DOHH2 (cell line): ENCODE measurements around the gene MYO5C.

Experiments used
- H3F3A ChIP-seq: fragments of 200-600 bp; sonication (generic), shearing (Covaris generic); 2 replicates; pipeline ENCODE4 v1.6.0; 2016; ENCODE audit warnings: antibody characterized with exemption, mild to moderate bottlenecking; ENCODE audit not compliant: control insufficient read depth, insufficient read depth
- H3K27ac ChIP-seq: fragments of 200-600 bp; sonication (generic); 2 replicates; pipeline ENCODE4 v1.5.1; 2014; ENCODE audit warnings: low read depth, mild to moderate bottlenecking, low read length, moderate library complexity
- H3K27me3 ChIP-seq: fragments of 200-600 bp; sonication (generic); 2 replicates; pipeline ENCODE4 v1.6.1; 2014; ENCODE audit warnings: mild to moderate bottlenecking, low read length, mixed read lengths; ENCODE audit not compliant: control insufficient read depth
- H3K36me3 ChIP-seq: fragments of 200-600 bp; sonication (generic); 2 replicates; pipeline ENCODE4 v1.6.1; 2014; ENCODE audit warnings: mild to moderate bottlenecking, low read length, moderate library complexity, mixed read lengths; ENCODE audit not compliant: control insufficient read depth
- H3K4me1 ChIP-seq: fragments of 200-600 bp; sonication (generic); 2 replicates; pipeline ENCODE4 v1.6.1; 2014; ENCODE audit warnings: mild to moderate bottlenecking, low read length, mixed read lengths; ENCODE audit not compliant: control insufficient read depth
- H3K4me2 ChIP-seq: fragments of 200-600 bp; sonication (generic); 2 replicates; pipeline ENCODE4 v1.6.0; 2014; ENCODE audit warnings: mild to moderate bottlenecking, low read length, moderate library complexity
- H3K4me3 ChIP-seq: fragments of 200-600 bp; sonication (generic); 2 replicates; pipeline ENCODE4 v1.5.1; 2014; ENCODE audit warnings: mild to moderate bottlenecking, low read length, mixed read lengths
- H3K79me2 ChIP-seq: fragments of 200-600 bp; sonication (generic); 2 replicates; pipeline ENCODE4 v1.6.1; 2014; ENCODE audit warnings: mild to moderate bottlenecking, low read length, mixed read lengths; ENCODE audit not compliant: control insufficient read depth
- H3K9me2 ChIP-seq: fragments of 200-600 bp; sonication (generic); replicated peaks from 2 replicates; pipeline ENCODE4 v1.6.1; 2014; ENCODE audit warnings: mild to moderate bottlenecking, low read length, mixed read lengths; ENCODE audit not compliant: control insufficient read depth
- H3K9me3 ChIP-seq: fragments of 200-600 bp; sonication (generic); 2 replicates; pipeline ENCODE4 v1.6.1; 2014; ENCODE audit warnings: antibody characterized with exemption, low read length, mixed read lengths; ENCODE audit not compliant: control insufficient read depth, insufficient read depth
- H4K20me1 ChIP-seq: fragments of 200-600 bp; sonication (generic); 2 replicates; pipeline ENCODE4 v1.6.0; 2014; ENCODE audit warnings: low read depth, mild to moderate bottlenecking, antibody characterized with exemption, low read length, moderate library complexity; ENCODE audit not compliant: control insufficient read depth, insufficient read depth
- EZH2phosphoT487 ChIP-seq: fragments of 200-600 bp; sonication (generic); IDR thresholded peaks from 2 replicates; pipeline ENCODE4 v1.6.1; 2017; ENCODE audit warnings: borderline replicate concordance, mild to moderate bottlenecking, antibody characterized with exemption, low read length, moderate library complexity, mixed read lengths
- TF ChIP-seq, protein P1 (sequence below): fragments of 200-600 bp; sonication (generic); IDR thresholded peaks from one replicate; pipeline ENCODE4 v1.5.1; 2014; ENCODE audit warnings: antibody characterized with exemption, mild to moderate bottlenecking, low read depth, low read length; ENCODE audit not compliant: poor library complexity, severe bottlenecking

Gene MYO5C

DNA sequence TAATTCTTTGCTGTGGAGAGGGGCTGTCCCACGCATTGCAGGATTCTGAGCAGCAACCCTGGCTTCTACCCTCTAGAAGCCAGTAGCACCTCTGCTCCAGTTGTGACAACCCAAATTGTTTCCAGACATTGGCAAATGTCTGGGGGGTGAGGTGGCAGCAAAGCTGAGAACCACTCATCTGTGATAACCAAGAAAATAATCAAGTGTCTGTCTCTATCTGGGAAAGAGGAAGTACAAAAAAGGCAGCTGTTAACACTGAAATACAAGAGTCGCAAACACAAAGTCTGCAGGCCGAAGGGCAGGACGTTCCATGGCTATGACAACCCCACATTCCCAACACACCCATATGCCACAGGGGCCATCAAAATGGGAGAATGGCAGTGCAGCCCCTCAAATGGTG is 62.2 kb downstream of the MYO5C start:
- H4K20me1 ChIP-seq: no peaks in the 10 kb centered on the region
- peak overlapping the region; percentile 93 for H3K4me2 ChIP-seq
- H3K36me3 ChIP-seq: peaks cover 16% of the 10 kb centered on the region
- H3K27ac ChIP-seq: peak overlapping the region; percentile 98
- no peaks in the 10 kb centered on the region for H3K27me3 ChIP-seq
- H3K9me3 ChIP-seq: no peaks in the 10 kb centered on the region
- TF ChIP-seq, protein P1, sequence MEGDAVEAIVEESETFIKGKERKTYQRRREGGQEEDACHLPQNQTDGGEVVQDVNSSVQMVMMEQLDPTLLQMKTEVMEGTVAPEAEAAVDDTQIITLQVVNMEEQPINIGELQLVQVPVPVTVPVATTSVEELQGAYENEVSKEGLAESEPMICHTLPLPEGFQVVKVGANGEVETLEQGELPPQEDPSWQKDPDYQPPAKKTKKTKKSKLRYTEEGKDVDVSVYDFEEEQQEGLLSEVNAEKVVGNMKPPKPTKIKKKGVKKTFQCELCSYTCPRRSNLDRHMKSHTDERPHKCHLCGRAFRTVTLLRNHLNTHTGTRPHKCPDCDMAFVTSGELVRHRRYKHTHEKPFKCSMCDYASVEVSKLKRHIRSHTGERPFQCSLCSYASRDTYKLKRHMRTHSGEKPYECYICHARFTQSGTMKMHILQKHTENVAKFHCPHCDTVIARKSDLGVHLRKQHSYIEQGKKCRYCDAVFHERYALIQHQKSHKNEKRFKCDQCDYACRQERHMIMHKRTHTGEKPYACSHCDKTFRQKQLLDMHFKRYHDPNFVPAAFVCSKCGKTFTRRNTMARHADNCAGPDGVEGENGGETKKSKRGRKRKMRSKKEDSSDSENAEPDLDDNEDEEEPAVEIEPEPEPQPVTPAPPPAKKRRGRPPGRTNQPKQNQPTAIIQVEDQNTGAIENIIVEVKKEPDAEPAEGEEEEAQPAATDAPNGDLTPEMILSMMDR: no peak
- no peak for TF ChIP-seq EZH2phosphoT487
- peaks cover 12% of the 10 kb centered on the region for H3K79me2 ChIP-seq
- H3K4me1 ChIP-seq: peaks cover 83% of the 10 kb centered on the region
- H3K9me2 ChIP-seq: no peaks in the 10 kb centered on the region
- H3F3A ChIP-seq: peaks cover 49% of the 10 kb centered on the region
- H3K4me3 ChIP-seq: peak overlapping the region; percentile 70

DNA sequence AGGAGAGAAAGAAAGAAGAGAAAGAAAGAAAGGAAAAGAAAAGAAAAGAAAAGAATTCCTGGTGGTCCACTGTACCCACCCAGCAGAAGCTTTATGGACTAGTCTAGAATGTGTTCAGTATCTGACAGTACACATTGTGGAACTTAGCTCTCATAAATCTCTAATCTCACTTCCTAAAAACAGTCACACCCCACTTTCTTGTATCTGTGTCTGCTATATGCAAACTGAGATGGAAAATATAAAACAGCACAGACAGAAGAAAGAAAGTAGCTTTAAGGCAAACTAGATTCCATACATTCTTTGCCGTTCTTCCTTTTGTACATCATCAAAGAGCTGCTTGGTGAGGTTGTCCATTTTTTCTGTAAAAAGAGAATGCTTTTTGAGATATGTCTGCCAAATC is 63.3 kb downstream of the MYO5C start:
- H3K4me3 ChIP-seq: peak overlapping the region; percentile 65
- peaks cover 12% of the 10 kb centered on the region for H3K79me2 ChIP-seq
- H3F3A ChIP-seq: peaks cover 53% of the 10 kb centered on the region
- H3K27me3 ChIP-seq: no peaks in the 10 kb centered on the region
- no peaks in the 10 kb centered on the region for H3K9me2 ChIP-seq
- peaks cover 89% of the 10 kb centered on the region for H3K4me1 ChIP-seq
- TF ChIP-seq, protein P1: no peak
- no peak for TF ChIP-seq EZH2phosphoT487
- no peaks in the 10 kb centered on the region for H3K9me3 ChIP-seq
- H3K4me2 ChIP-seq: peak overlapping the region; percentile 93
- peaks cover 16% of the 10 kb centered on the region for H3K36me3 ChIP-seq
- H4K20me1 ChIP-seq: no peaks in the 10 kb centered on the region
- H3K27ac ChIP-seq: peak overlapping the region; percentile 98

DNA sequence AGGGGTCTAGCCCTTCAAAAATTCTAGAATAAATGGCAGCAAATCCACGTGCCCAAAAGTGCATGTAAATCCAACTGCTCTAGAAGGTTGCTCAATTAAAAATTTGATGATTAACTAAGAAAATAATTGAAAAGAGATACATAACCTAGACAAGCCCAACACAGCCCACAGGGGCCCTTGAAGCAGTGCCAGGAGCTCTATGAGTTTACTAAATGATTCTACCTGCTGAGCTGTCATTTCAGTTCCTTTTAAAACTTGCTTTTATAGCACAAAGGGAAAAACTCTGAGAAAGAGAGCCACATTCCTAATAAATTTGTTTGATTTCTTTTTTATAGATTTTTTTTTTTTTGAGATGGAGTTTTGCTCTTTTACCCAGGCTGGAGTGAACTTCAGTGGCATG is 65.5 kb downstream of the MYO5C start:
- peak overlapping the region; percentile 55 for H3K4me2 ChIP-seq
- no peaks in the 10 kb centered on the region for H3K9me3 ChIP-seq
- peaks cover 19% of the 10 kb centered on the region for H3K36me3 ChIP-seq
- no peaks in the 10 kb centered on the region for H4K20me1 ChIP-seq
- H3K27me3 ChIP-seq: no peaks in the 10 kb centered on the region
- no peaks in the 10 kb centered on the region for H3K9me2 ChIP-seq
- peaks cover 50% of the 10 kb centered on the region for H3F3A ChIP-seq
- peak overlapping the region; percentile 66 for H3K27ac ChIP-seq
- H3K4me3 ChIP-seq: peak overlapping the region; percentile 46; the same call in 1 of the 2 replicates
- H3K79me2 ChIP-seq: peaks cover 12% of the 10 kb centered on the region
- TF ChIP-seq, protein P1: no peak
- no peak for TF ChIP-seq EZH2phosphoT487
- peaks cover 90% of the 10 kb centered on the region for H3K4me1 ChIP-seq
